GM18873 (cell line): ENCODE data around the gene UBE2D2.
"Not testable (repeated sequence)": the region's sequence is repeated elsewhere in the genome, so short reads cannot be mapped to it uniquely, and the experiment has no call there.

ENCODE experiments used
- ATAC-seq: cut with Tn5 transposase; IDR thresholded peaks from one replicate; pipeline ENCODE4 v1.9.1; 2021; ENCODE audit warnings: mild to moderate bottlenecking, moderate library complexity, moderate number of reproducible peaks; ENCODE audit not compliant: unreplicated experiment, low FRiP score

UBE2D2 gene

GRCh38 chr5:139546593-139546992 lies 14.5 kb upstream of the UBE2D2 start:
- not testable (repeated sequence) for ATAC-seq

- ATAC-seq, result no peak
These were observed 11.8 kb upstream of the UBE2D2 start for GRCh38 chr5:139549162-139549894.

- not testable (repeated sequence) for ATAC-seq
These were observed 10.9 kb upstream of the UBE2D2 start for GRCh38 chr5:139550051-139550872.

GRCh38 chr5:139551191-139551889 lies 9.8 kb upstream of the UBE2D2 start:
- no peak for ATAC-seq

- no peak for ATAC-seq
These were observed 8.1 kb upstream of the UBE2D2 start for GRCh38 chr5:139552893-139553575.

GRCh38 chr5:139554264-139554663 lies 6.9 kb upstream of the UBE2D2 start:
- ATAC-seq, result no peak

GRCh38 chr5:139557811-139558210 lies 3.3 kb upstream of the UBE2D2 start:
- ATAC-seq, result no peak

GRCh38 chr5:139561655-139562451 lies 714 bp downstream of the UBE2D2 start:
- ATAC-seq, result peak; percentile 8

GRCh38 chr5:139562847-139563246 lies 1.7 kb downstream of the UBE2D2 start:
- ATAC-seq, result no peak

- ATAC-seq, result no peak
These were observed 4.5 kb downstream of the UBE2D2 start for GRCh38 chr5:139565411-139566305.

- ATAC-seq, result no peak
These were observed 5.5 kb downstream of the UBE2D2 start for GRCh38 chr5:139566611-139567010.

- no peak for ATAC-seq
These were observed 8.3 kb downstream of the UBE2D2 start for GRCh38 chr5:139569270-139569955.

GRCh38 chr5:139571543-139571942 lies 10.4 kb downstream of the UBE2D2 start:
- no peak for ATAC-seq

GRCh38 chr5:139571966-139572365 lies 10.8 kb downstream of the UBE2D2 start:
- no peak for ATAC-seq

GRCh38 chr5:139574641-139575312 lies 13.6 kb downstream of the UBE2D2 start:
- ATAC-seq, result no peak

- ATAC-seq, result no peak
These were observed 14.1 kb downstream of the UBE2D2 start for GRCh38 chr5:139575313-139575646.

- no peak for ATAC-seq
These were observed 14.6 kb downstream of the UBE2D2 start for GRCh38 chr5:139575751-139576150.
